Measurements from ENCODE around the gene KCNJ12. TPM values are rescaled to one million over a fixed set of nuclear protein-coding genes. Genes with fewer than 3 reads are reported as not detected.

KCNJ12 gene
- total RNA-seq, 1 donor from 2014 or later: not detected

DNA sequence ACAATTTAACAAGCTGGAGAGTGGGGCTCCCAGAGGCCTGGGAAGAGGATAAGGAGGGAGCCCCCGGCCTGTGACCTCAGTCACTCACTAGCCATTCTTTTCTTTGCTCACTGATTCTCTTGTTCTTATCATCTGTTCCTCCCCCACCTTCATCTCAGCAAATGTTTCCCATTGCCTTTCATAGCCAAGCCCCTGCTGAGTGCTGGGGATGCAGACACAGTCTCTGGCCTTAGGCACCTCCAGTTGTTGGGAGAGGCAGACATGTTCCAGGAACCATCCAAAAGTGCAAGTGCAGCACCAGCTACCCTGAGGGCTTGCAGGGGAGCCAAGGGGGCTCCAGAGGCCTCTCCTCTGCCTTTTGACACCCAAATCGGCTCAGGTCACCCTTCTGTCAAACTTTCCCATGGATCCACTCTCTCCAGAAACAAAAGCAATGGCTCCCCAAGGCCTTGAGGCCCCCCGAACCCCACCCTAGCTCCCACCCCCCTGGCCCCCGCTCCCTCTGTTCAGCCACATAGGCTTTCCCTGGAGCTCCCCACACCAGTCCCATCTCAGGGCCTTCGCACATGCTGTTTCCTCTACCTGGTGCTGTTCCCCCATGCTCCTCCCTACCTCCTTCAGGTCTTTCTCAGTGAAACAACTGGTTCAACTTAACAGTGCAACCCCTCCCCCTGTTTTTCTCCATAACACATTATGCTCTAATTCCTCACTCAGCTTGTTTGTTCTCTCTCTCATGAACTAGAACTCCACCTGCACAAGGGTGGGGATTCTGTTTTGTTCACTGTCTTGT is 14.9 kb upstream of the KCNJ12 start:
- no peak overlapping the region for H3K27ac Mint-ChIP-seq
- no peak for ATAC-seq (ENCODE audit: low read depth)
- H3K27me3 Mint-ChIP-seq: peaks cover 1% of the 10 kb centered on the region
- DNase-seq: no peak
- POLR2A ChIA-PET: no interaction called here
- no peaks in the 10 kb centered on the region for H3K4me1 Mint-ChIP-seq
- CTCF ChIA-PET: no interaction called here
- H3K9me3 Mint-ChIP-seq: no peaks in the 10 kb centered on the region
- H3K4me3 Mint-ChIP-seq: no peak overlapping the region
- intact Hi-C loops (cut with micrococcal nuclease): no loop called here
- H3K36me3 Mint-ChIP-seq (ENCODE audit: low read depth): no peaks in the 10 kb centered on the region
- no peak for TF ChIP-seq CTCF (IDR thresholded peaks at IDR 0.05)

- CTCF ChIA-PET: no interaction called here
Observed at GRCh38 chr17:21362331-21362931, 13.7 kb upstream of the KCNJ12 start.

DNA sequence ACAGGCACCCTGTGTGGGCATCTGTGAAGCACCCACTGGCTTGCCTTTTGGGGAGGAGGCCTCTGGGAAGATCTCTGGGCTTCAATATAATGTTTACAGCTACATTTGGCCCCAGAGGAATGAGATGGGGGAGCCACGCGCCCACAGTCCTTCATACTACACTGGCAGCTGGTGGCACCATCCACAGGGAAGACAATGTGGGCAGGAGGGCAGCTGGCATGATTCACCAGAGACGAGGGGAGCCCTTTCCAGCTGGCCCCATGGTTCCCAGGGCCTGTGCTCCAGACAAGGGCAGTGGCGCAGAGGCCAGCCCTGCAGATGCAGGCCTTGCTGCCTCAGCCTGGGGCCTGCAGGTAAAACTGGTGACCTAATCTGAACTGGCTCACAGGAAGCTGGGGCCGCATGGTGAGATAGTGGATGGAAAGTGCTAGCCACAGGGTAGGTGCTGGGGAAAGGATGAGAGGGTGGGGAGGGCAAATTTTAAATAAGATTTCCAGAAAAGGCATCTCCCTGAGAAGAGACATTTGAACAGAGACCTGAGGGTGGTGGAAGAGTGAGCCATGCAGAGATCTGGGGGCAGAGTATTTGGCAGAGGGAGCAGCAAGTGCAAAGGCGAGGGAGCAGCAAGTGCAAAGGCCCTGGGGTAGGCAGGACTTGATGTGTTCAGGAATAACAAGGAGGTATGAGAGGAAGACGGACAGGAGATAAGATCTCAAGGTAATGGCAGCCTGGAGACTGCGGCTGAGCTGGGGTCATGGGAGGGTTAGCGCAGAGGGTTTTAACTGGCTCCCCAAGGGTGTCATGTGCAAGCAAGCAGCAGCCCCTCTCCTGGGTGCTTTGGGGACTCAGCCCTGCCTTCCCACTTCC is 12.1 kb upstream of the KCNJ12 start:
- ChIA-PET POLR2A (no interaction called here), CTCF (no interaction called here)
- H3K27ac Mint-ChIP-seq: no peak overlapping the region
- no peaks in the 10 kb centered on the region for H3K9me3 Mint-ChIP-seq
- peaks cover 6% of the 10 kb centered on the region for H3K4me1 Mint-ChIP-seq
- no peak overlapping the region for H3K4me3 Mint-ChIP-seq
- no peak for TF ChIP-seq CTCF (IDR thresholded peaks at IDR 0.05)
- intact Hi-C loops (cut with micrococcal nuclease): no loop called here
- no peaks in the 10 kb centered on the region for H3K36me3 Mint-ChIP-seq (ENCODE audit: low read depth)
- DNase-seq (no peak), ATAC-seq (ENCODE audit: low read depth) (no peak)
- peaks cover 1% of the 10 kb centered on the region for H3K27me3 Mint-ChIP-seq

More at GRCh38 chr17:21362331-21362931, 13.7 kb upstream of the KCNJ12 start:
- POLR2A ChIA-PET: no interaction called here
- Mint-ChIP-seq H3K4me1 (no peaks in the 10 kb centered on the region), H3K36me3 (ENCODE audit: low read depth) (no peaks in the 10 kb centered on the region), H3K4me3 (no peak overlapping the region), H3K27me3 (peaks cover 1% of the 10 kb centered on the region), H3K9me3 (no peaks in the 10 kb centered on the region), H3K27ac (no peak overlapping the region)
- DNase-seq (no peak), ATAC-seq (ENCODE audit: low read depth) (no peak)
- intact Hi-C loops (cut with micrococcal nuclease): no loop called here
- no peak for TF ChIP-seq CTCF (IDR thresholded peaks at IDR 0.05)

GRCh38 chr17:21365016-21365415 is 11.1 kb upstream of the KCNJ12 start:
- intact Hi-C loops (cut with micrococcal nuclease): no loop called here
- CTCF ChIA-PET: no interaction called here

More at GRCh38 chr17:21365016-21365415, 11.1 kb upstream of the KCNJ12 start:
- no peak overlapping the region for H3K4me3 Mint-ChIP-seq
- no peak overlapping the region for H3K27ac Mint-ChIP-seq
- H3K4me1 Mint-ChIP-seq: peaks cover 12% of the 10 kb centered on the region
- H3K27me3 Mint-ChIP-seq: no peaks in the 10 kb centered on the region
- POLR2A ChIA-PET: no interaction called here
- DNase-seq (no peak), ATAC-seq (ENCODE audit: low read depth) (no peak)
- H3K9me3 Mint-ChIP-seq: no peaks in the 10 kb centered on the region
- TF ChIP-seq CTCF (IDR thresholded peaks at IDR 0.05): no peak
- no peaks in the 10 kb centered on the region for H3K36me3 Mint-ChIP-seq (ENCODE audit: low read depth)

Data from activated B cell treated with CpG ODN at 0.5 μM for 24 hours (primary cell).